Endodermal cell (in vitro differentiated cells): ENCODE measurements around the gene PCSK2. TPM values are rescaled to one million over a fixed set of nuclear protein-coding genes. Genes with fewer than 3 reads are reported as not detected.

ENCODE experiments used
- DNase-seq: peaks from one replicate; pipeline ENCODE4 v3.0.0-alpha.2; 2017
- H3K27ac ChIP-seq: 2 replicates; pipeline ENCODE4 v1.5.1; 2013; ENCODE audit warnings: mild to moderate bottlenecking, low read depth, low read length, moderate library complexity
- H3K27me3 ChIP-seq: 2 replicates; pipeline ENCODE4 v1.6.1; 2013; ENCODE audit warnings: mild to moderate bottlenecking, low read length, moderate library complexity; ENCODE audit not compliant: insufficient read depth, control insufficient read depth, poor library complexity, severe bottlenecking
- H3K36me3 ChIP-seq: 2 replicates; pipeline ENCODE4 v1.7.0; 2013; ENCODE audit warnings: mild to moderate bottlenecking, low read length, moderate library complexity; ENCODE audit not compliant: control insufficient read depth, insufficient read depth
- H3K4me1 ChIP-seq: one replicate; pipeline ENCODE4 v1.7.0; 2013; ENCODE audit warnings: low read length; ENCODE audit not compliant: control insufficient read depth, insufficient read depth
- H3K4me3 ChIP-seq: 2 replicates; pipeline ENCODE4 v1.5.1; 2013; ENCODE audit warnings: mild to moderate bottlenecking, low read length, moderate library complexity
- H3K9ac ChIP-seq: 2 replicates; pipeline ENCODE4 v1.6.1; 2013; ENCODE audit warnings: mild to moderate bottlenecking, low read length, moderate library complexity; ENCODE audit not compliant: poor library complexity, severe bottlenecking; ENCODE audit errors: extremely low read depth
- H3K9me3 ChIP-seq: 2 replicates; pipeline ENCODE4 v1.6.1; 2013; ENCODE audit warnings: mild to moderate bottlenecking, low read length, moderate library complexity; ENCODE audit not compliant: control insufficient read depth
- H3K27ac Mint-ChIP-seq: 2 replicates; pipeline ENCODE4 v1.8.0; 2020; ENCODE audit warnings: mixed read lengths
- H3K27me3 Mint-ChIP-seq: 2 replicates; pipeline ENCODE4 v1.8.0; 2021; ENCODE audit warnings: mild to moderate bottlenecking, mixed read lengths; ENCODE audit not compliant: insufficient read depth
- H3K36me3 Mint-ChIP-seq: 2 replicates; pipeline ENCODE4 v1.8.0; 2020; ENCODE audit warnings: low read depth, mixed read lengths
- H3K4me1 Mint-ChIP-seq: 2 replicates; pipeline ENCODE4 v1.8.0; 2020; ENCODE audit warnings: mixed read lengths
- H3K4me3 Mint-ChIP-seq: 2 replicates; pipeline ENCODE4 v1.8.0; 2020; ENCODE audit warnings: mild to moderate bottlenecking, moderate library complexity, mixed read lengths
- H3K9me3 Mint-ChIP-seq: 2 replicates; pipeline ENCODE4 v1.8.0; 2020; ENCODE audit warnings: mild to moderate bottlenecking, mixed read lengths
- CTCF ChIP-seq: fragments of 200-600 bp; sonication (generic); conservative IDR thresholded peaks from 2 replicates; pipeline ENCODE4 v1.5.0; 2021; ENCODE audit warnings: antibody characterized with exemption, mild to moderate bottlenecking
- WGBS, 2 experiments: methylation state at CpG; one replicate each; pipeline versions ENCODE4 v1.1.5 to v1.1.7; 2013; ENCODE audit warnings: missing lambda C conversion rate in 2 of 2, mixed read lengths in 1 of 2; ENCODE audit not compliant: insufficient coverage in 1 of 2, insufficient read length in 1 of 2; 5-methylcytosine and 5-hydroxymethylcytosine counted together
- total RNA-seq, 2 donors: library from RNA; stranded (reverse); fragmentation: NEBNext Ultra II Directional in 1 of 2; extraction: Animal tissue kit (Norgen Biotek cat#: 25700) in 1 of 2; gene quantifications; 2 replicates in 1 of 2; 3 replicates in 1 of 2; pipeline ENCODE4 v1.2.1, GENCODE V29; 2021

The PCSK2 gene
- total RNA-seq, 2 donors from 2014 or later: 3.0 to 4.8 TPM

- Mint-ChIP-seq H3K27ac (no peak overlapping the region), H3K4me1 (peaks cover 14% of the 10 kb centered on the region), H3K4me3 (no peak overlapping the region), H3K9me3 (peaks cover under 1% of the 10 kb centered on the region), H3K36me3 (no peaks in the 10 kb centered on the region), H3K27me3 (peaks cover 6% of the 10 kb centered on the region)
- Histone ChIP-seq H3K36me3 (no peaks in the 10 kb centered on the region), H3K4me3 (no peak overlapping the region), H3K27ac (no peak overlapping the region), H3K27me3 (no peaks in the 10 kb centered on the region), H3K9ac (no peak overlapping the region), H3K4me1 (no peaks in the 10 kb centered on the region), H3K9me3 (no peaks in the 10 kb centered on the region)
- WGBS, 2 experiments: 85 to 93% methylated on average over 4 to 8 of the region's 8 CpGs
- no peak for TF ChIP-seq CTCF
- DNase-seq: no peak
These were observed 210.4 kb downstream of the PCSK2 start for GRCh38 chr20:17437251-17437650.

GRCh38 chr20:17438436-17439039, 211.7 kb downstream of the PCSK2 start:
- Histone ChIP-seq H3K4me1 (peaks cover 9% of the 10 kb centered on the region), H3K9ac (no peak overlapping the region), H3K36me3 (no peaks in the 10 kb centered on the region), H3K27me3 (no peaks in the 10 kb centered on the region), H3K9me3 (no peaks in the 10 kb centered on the region), H3K27ac (no peak overlapping the region), H3K4me3 (no peak overlapping the region)
- H3K4me3 Mint-ChIP-seq: no peak overlapping the region
- peak; percentile 56 for TF ChIP-seq CTCF
- H3K36me3 Mint-ChIP-seq: no peaks in the 10 kb centered on the region
- peaks cover 3% of the 10 kb centered on the region for H3K9me3 Mint-ChIP-seq
- H3K4me1 Mint-ChIP-seq: peaks cover 22% of the 10 kb centered on the region
- H3K27me3 Mint-ChIP-seq: peaks cover 6% of the 10 kb centered on the region
- DNase-seq: peak; percentile 67
- no peak overlapping the region for H3K27ac Mint-ChIP-seq
- 88 to 92% methylated on average over 5 to 9 of the region's 9 CpGs for WGBS, 2 experiments

GRCh38 chr20:17439616-17440296, 212.9 kb downstream of the PCSK2 start:
- H3K36me3 ChIP-seq: no peaks in the 10 kb centered on the region
- Mint-ChIP-seq H3K9me3 (peaks cover 3% of the 10 kb centered on the region), H3K27ac (no peak overlapping the region), H3K4me1 (peaks cover 27% of the 10 kb centered on the region), H3K36me3 (no peaks in the 10 kb centered on the region), H3K27me3 (no peaks in the 10 kb centered on the region), H3K4me3 (no peak overlapping the region)
- TF ChIP-seq CTCF: peak; percentile 11
- H3K9me3 ChIP-seq: no peaks in the 10 kb centered on the region
- no peak overlapping the region for H3K4me3 ChIP-seq
- H3K27me3 ChIP-seq: no peaks in the 10 kb centered on the region
- peaks cover 14% of the 10 kb centered on the region for H3K4me1 ChIP-seq
- 91 to 93% methylated on average over 7 to 8 of the region's 8 CpGs for WGBS, 2 experiments
- no peak overlapping the region for H3K27ac ChIP-seq
- H3K9ac ChIP-seq: no peak overlapping the region
- DNase-seq: peak; percentile 63
